Right lobe of liver (tissue), 6 donors: Measurements from ENCODE around the gene LMBR1. TPM values are rescaled to one million over a fixed set of nuclear protein-coding genes. Genes with fewer than 3 reads are reported as not detected.

Experiments
- ATAC-seq, 4 donors: fragments of 200-7000 bp; cut with Tn5 transposase; one replicate each; pipeline ENCODE4 v1.9.1; 2020; ENCODE audit warnings: mild to moderate bottlenecking in 4 of 4, moderate library complexity in 4 of 4
- DNase-seq, 3 donors: peaks; one replicate each; pipeline ENCODE4 v3.0.0-alpha.2; 2020
- H3K27ac ChIP-seq, 3 donors: fragments of 200-600 bp; one replicate each; pipeline ENCODE4 v1.8.0; 2022
- H3K27me3 ChIP-seq, 2 donors: fragments of 200-600 bp; one replicate each; pipeline ENCODE4 v1.8.0; 2022
- H3K36me3 ChIP-seq, 4 donors: fragments of 200-600 bp; sonication (generic) in 1 of 4; one replicate each; pipeline versions ENCODE4 v1.5.1 to v1.8.0; 2017 to 2022; ENCODE audit warnings: control low read depth in 1 of 4
- H3K4me1 ChIP-seq, 4 donors: fragments of 200-600 bp; sonication (generic) in 1 of 4; one replicate each; pipeline versions ENCODE4 v1.5.1 to v1.8.0; 2017 to 2022; ENCODE audit warnings: control low read depth in 1 of 4
- H3K4me3 ChIP-seq, 3 donors: fragments of 200-600 bp; one replicate each; pipeline ENCODE4 v1.8.0; 2022
- H3K9me3 ChIP-seq, 4 donors: fragments of 200-600 bp; sonication (generic) in 1 of 4; one replicate each; pipeline versions ENCODE4 v1.5.1 to v1.8.0; 2017 to 2022; ENCODE audit warnings: control low read depth in 1 of 4
- CTCF ChIP-seq, 4 donors: fragments of 200-600 bp in 3 of 4; fragments of 450-650 bp in 1 of 4; IDR thresholded peaks; one replicate each; pipeline versions ENCODE4 v1.5.1 to v1.8.0; 2016 to 2022; ENCODE audit warnings: antibody characterized with exemption in 4 of 4, mild to moderate bottlenecking in 2 of 4
- POLR2A ChIP-seq: fragments of 450-650 bp; IDR thresholded peaks from one replicate; pipeline ENCODE4 v1.6.1; 2017; ENCODE audit warnings: antibody characterized with exemption, mild to moderate bottlenecking
- whole genome bisulfite sequencing: methylation state at CpG from one replicate; pipeline ENCODE4 v1.1.6; 2018; ENCODE audit warnings: low coverage, low lambda C conversion rate; ENCODE audit not compliant: insufficient coverage; ENCODE audit errors: missing lambda C conversion rate; 5-methylcytosine and 5-hydroxymethylcytosine counted together
- intact Hi-C, 2 donors: fragments of 100-400 bp; cut with DNase I; formaldehyde crosslinking; loops; one replicate each; pipeline versions ENCODE4 v1.11.2 to v1.14.1; 2022
- small RNA-seq, 2 experiments: library from RNA; depleted of rRNA; stranded (forward); fragments of <200 nt; gene quantifications; one replicate each; pipeline ENCODE3, GENCODE V24; 2016
- total RNA-seq, 6 experiments: library from RNA; depleted of rRNA in 2 of 6; stranded (reverse); fragments of >200 nt in 2 of 6; fragmentation: NEBNext Ultra II Directional in 3 of 6; extraction: Animal tissue kit (Norgen Biotek cat#: 25700) in 3 of 6; gene quantifications; one replicate each; pipeline versions ENCODE4 v1.1.0 to v1.2.4, GENCODE V29; 2016 to 2023
- donor health status: DM: no; HTN: yes; CAD: no.
- donor health status: DM: no; HTN: no; CAD: no.
- donor health status: DM: no; HTN: no; CAD: no.
- donor health status: DM: no; HTN: yes; CAD: no.
- donor health status: DM: no; HTN: yes; CAD: no.

LMBR1 gene
- total RNA-seq, 6 experiments from 2014 or later, result 25.1 to 34.5 (median 31.7) TPM

DNA sequence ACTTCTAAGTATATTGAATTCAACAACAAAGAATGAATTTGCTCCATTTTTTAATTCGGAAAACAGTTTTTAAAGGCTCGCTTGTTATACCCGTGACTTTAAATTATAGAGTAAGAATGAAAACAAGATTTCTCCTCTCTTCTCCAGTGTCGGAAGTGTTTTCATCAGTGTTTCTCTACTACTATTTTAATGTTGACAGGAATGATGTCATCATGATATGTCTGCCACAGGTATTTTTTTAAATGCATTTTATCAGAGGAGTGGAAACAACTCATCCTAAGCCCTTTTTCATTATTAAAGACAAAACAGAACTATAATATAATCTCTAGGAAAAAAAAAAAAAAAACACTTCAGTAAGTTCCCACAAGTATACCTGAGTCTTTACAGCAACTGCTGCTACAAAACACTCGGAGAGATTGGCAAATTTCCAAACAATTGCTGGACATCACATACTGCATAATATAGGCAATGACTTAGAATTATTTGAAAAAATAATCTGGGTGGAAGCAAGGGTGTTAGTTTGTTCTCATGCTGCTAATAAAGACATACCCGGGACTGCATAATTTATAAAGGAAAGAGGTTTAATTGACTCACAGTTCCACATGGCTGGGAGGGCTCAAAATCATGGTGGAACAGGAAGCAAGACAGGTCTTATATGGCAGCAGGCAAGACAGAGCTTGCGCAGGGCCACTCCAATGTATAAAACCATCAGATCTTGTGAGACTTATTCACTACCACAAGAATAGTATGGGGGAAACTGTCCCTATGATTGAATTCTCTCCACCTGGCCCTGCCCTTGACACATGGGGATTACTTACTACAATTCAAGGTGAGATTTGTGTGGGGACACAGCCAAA lies 257.2 kb downstream of the LMBR1 start:
- WGBS, result 85% methylated on average over 6 of the region's 7 CpGs
- no peak overlapping the region for H3K27ac ChIP-seq
- H3K36me3 ChIP-seq, result no peaks in the 10 kb centered on the region
- intact Hi-C loops, result no loop called here
- H3K4me3 ChIP-seq, result no peak overlapping the region
- TF ChIP-seq CTCF (IDR thresholded peaks at IDR 0.05), result no peak
- no peak for TF ChIP-seq POLR2A
- no peak for DNase-seq
- peaks cover 0 to 7% (median 0%) of the 10 kb centered on the region in 4 donors for H3K4me1 ChIP-seq
- no peak for ATAC-seq
- H3K27me3 ChIP-seq, result no peaks in the 10 kb centered on the region
- no peaks in the 10 kb centered on the region for H3K9me3 ChIP-seq

DNA sequence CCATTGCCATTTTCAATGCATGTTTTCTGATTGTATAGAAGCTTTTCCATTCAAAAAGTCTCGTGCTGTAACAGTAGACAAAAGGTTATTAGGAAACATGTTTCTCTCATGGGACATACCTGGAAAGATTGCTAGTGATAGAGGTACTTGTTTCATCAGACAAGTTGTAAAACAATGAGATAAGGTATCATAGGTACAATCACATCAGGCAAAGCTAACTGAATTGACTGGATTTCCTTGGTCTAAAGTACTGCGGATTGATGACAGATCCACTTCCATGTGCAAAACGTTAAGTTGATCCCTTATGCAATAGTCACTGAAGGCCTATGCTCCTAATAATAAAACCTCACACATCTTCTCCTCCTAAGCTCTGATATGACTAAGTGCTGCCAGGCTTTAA lies 258.9 kb downstream of the LMBR1 start:
- DNase-seq, result no peak
- H3K4me1 ChIP-seq, result peaks cover 0 to 2% (median 0%) of the 10 kb centered on the region in 4 donors
- intact Hi-C loops, result no loop called here
- TF ChIP-seq POLR2A (no peak), CTCF (IDR thresholded peaks at IDR 0.05) (no peak)
- no peaks in the 10 kb centered on the region for H3K9me3 ChIP-seq
- no peak overlapping the region for H3K27ac ChIP-seq
- 49% methylated on average over 3 of the region's 3 CpGs for WGBS
- H3K36me3 ChIP-seq, result no peaks in the 10 kb centered on the region
- no peak for ATAC-seq
- no peaks in the 10 kb centered on the region for H3K27me3 ChIP-seq
- no peak overlapping the region for H3K4me3 ChIP-seq

DNA sequence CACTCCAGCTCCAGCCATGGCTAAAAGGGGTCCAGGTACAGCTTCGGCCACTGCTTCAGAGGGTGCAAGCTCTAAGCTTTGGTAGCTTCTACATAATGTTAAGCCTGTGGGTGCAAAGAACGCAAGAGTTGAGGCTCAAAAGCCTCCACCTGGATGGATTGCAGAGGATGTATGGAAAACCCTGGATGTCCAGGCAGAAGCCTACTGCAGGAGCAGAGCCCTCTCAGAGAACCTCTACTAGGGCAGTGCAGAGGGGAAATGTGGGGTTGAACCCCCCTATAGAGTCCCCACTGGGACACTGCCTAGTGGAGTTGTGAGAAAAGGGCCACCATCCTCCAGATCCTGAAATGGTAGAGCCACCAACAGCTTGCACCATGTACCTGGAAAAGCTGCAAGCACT lies 263.1 kb downstream of the LMBR1 start:
- intact Hi-C loops, result no loop called here
- no peaks in the 10 kb centered on the region for H3K27me3 ChIP-seq
- H3K4me1 ChIP-seq, result no peaks in the 10 kb centered on the region
- no peak for ATAC-seq
- H3K36me3 ChIP-seq, result no peaks in the 10 kb centered on the region
- no peak for DNase-seq
- no CpG with 5 or more reads among the region's 2 CpGs for WGBS
- no peak overlapping the region for H3K27ac ChIP-seq
- no peak overlapping the region for H3K4me3 ChIP-seq
- TF ChIP-seq POLR2A, result no peak
- TF ChIP-seq CTCF (IDR thresholded peaks at IDR 0.05), result no peak
- H3K9me3 ChIP-seq, result no peaks in the 10 kb centered on the region

DNA sequence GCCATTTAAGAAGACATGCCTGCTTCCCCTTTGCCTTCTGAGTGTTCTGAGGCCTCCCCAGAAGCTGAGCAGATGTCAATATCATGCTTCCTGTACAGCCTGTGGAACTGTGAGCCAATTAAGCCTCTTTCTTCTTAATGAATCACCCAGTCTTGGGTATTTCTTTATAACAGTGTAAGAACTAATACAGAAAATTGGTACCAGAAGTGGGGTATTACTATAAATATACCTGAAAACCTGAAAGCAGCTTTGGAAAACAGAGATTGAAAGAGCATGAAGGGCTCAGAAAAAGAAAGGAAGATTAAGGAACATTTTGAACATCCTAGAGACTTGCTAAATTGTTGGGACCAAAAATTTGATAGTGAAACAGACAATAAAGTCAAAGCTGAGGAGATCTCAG lies 264.4 kb downstream of the LMBR1 start:
- no peaks in the 10 kb centered on the region for H3K27me3 ChIP-seq
- DNase-seq (no peak), ATAC-seq (no peak)
- H3K4me3 ChIP-seq, result no peak overlapping the region
- intact Hi-C loops, result no loop called here
- H3K36me3 ChIP-seq, result no peaks in the 10 kb centered on the region
- no peaks in the 10 kb centered on the region for H3K9me3 ChIP-seq
- H3K4me1 ChIP-seq, result no peaks in the 10 kb centered on the region
- H3K27ac ChIP-seq, result no peak overlapping the region
- TF ChIP-seq CTCF (IDR thresholded peaks at IDR 0.05) (no peak), POLR2A (no peak)

Small RNA genes within 50 kb of the gene (small RNA-seq; reads per million reads assigned to genes)
- gene RNU4-31P, result 0 reads per million in 2 experiments

Other genes with a start within 250 kb of the LMBR1 start
- 10 to 100 TPM in 1 of 6 experiments, 1 to 10 TPM in 5; 6.1 to 10.2 (median 8.1) TPM for gene NOM1, start 56.5 kb upstream of the LMBR1 start, total RNA-seq
- not detected for gene MNX1, start 117.5 kb upstream of the LMBR1 start, total RNA-seq
- 10 to 100 TPM; 28.3 to 48.1 (median 31.9) TPM for gene UBE3C, start 245.7 kb upstream of the LMBR1 start, total RNA-seq